ENCODE measurements around the gene FAHD2B. TPM values are rescaled to one million over a fixed set of nuclear protein-coding genes. Genes with fewer than 3 reads are reported as not detected.
"Not testable (repeated sequence)": the region's sequence is repeated elsewhere in the genome, so short reads cannot be mapped to it uniquely, and the experiment has no call there.

Gene FAHD2B
- total RNA-seq, 5 donors from 2014 or later (not counting 1 experiment from before 2014, with no cell fraction given): 12.9 to 23.8 (median 16.2) TPM

DNA sequence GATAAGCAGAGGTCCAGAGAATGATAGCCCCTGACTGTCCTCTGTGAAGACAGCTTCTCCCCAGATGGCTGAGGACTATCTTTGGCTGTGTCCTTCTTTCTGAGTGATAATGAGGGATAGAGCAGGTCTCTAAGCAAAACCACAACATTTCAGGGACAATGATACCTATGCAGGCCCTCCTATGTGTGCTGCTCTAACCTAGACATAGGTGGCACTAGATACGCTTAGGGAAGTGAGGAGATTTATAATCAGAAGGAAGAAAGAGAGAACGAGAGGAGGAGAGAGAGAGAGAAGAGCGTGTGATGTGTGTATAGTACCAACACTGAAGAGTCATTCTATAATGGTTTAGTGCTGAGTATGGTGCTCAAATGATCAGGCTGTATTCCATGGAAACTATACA is 38.5 kb downstream of the FAHD2B start:
- H3K4me1 Mint-ChIP-seq; H3K36me3 Mint-ChIP-seq; H3K4me1 ChIP-seq (ENCODE audit: control insufficient read depth in 1 of 2, extremely low read depth in 1 of 2, insufficient read depth in 2 of 2, low read length in 2 of 2); ATAC-seq (replicated peaks in 1 of 4); DNase-seq; POLR2A ChIA-PET; H3K27me3 Mint-ChIP-seq; H3K9me3 Mint-ChIP-seq; H3K4me3 Mint-ChIP-seq; H3K27ac Mint-ChIP-seq; CTCF ChIA-PET; H3K27ac ChIP-seq (ENCODE audit: low read length); H3K4me3 ChIP-seq (ENCODE audit: control insufficient read depth in 1 of 2, extremely low read depth in 1 of 2, low read length in 1 of 2); H3K9me3 ChIP-seq; H3K36me3 ChIP-seq (ENCODE audit: control insufficient read depth in 2 of 2, extremely low read depth in 1 of 2, insufficient read depth in 1 of 2, low read length in 1 of 2); H3K27me3 ChIP-seq (replicated peaks in 1 of 2; ENCODE audit: control insufficient read depth in 2 of 2, extremely low read depth in 1 of 2, insufficient read depth in 2 of 2, low read length in 1 of 2): not testable (repeated sequence)
- 86% methylated on average over 1 of the region's 3 CpGs for WGBS (ENCODE audit: insufficient coverage)

DNA sequence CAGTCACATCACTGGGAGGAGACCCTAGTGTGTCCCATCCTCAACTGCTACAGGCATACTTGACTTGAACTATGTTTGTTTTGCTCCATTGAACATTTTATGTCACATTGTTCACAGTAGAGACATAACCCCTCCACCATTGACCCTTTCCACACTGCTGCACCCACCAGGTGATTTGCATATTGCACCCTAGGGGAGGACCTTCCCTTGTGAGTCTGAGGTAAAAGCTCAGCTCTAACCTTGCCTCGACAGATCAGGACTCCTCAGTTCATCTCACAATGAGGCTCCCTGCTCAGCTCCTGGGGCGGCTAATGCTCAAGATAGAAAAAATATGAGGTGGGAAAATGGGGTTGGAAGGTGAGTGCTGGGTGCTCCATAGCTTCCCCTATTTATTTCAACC is 44.6 kb downstream of the FAHD2B start:
- POLR2A ChIA-PET; CTCF ChIA-PET; H3K4me1 ChIP-seq (ENCODE audit: control insufficient read depth in 1 of 2, extremely low read depth in 1 of 2, insufficient read depth in 2 of 2, low read length in 2 of 2); ATAC-seq (replicated peaks in 1 of 4); H3K4me3 Mint-ChIP-seq; H3K4me1 Mint-ChIP-seq; DNase-seq; H3K9me3 Mint-ChIP-seq; H3K27ac ChIP-seq (ENCODE audit: low read length); H3K36me3 ChIP-seq (ENCODE audit: control insufficient read depth in 2 of 2, extremely low read depth in 1 of 2, insufficient read depth in 1 of 2, low read length in 1 of 2); H3K36me3 Mint-ChIP-seq; H3K27ac Mint-ChIP-seq; H3K27me3 Mint-ChIP-seq; H3K27me3 ChIP-seq (replicated peaks in 1 of 2; ENCODE audit: control insufficient read depth in 2 of 2, extremely low read depth in 1 of 2, insufficient read depth in 2 of 2, low read length in 1 of 2); H3K9me3 ChIP-seq; H3K4me3 ChIP-seq (ENCODE audit: control insufficient read depth in 1 of 2, extremely low read depth in 1 of 2, low read length in 1 of 2): not testable (repeated sequence)
- WGBS (ENCODE audit: insufficient coverage): no CpG with 5 or more reads among the region's 2 CpGs

- H3K9me3 Mint-ChIP-seq; H3K27me3 ChIP-seq (replicated peaks in 1 of 2; ENCODE audit: control insufficient read depth in 2 of 2, extremely low read depth in 1 of 2, insufficient read depth in 2 of 2, low read length in 1 of 2); H3K9me3 ChIP-seq; H3K4me1 Mint-ChIP-seq; H3K36me3 ChIP-seq (ENCODE audit: control insufficient read depth in 2 of 2, extremely low read depth in 1 of 2, insufficient read depth in 1 of 2, low read length in 1 of 2); H3K4me3 Mint-ChIP-seq; H3K27ac ChIP-seq (ENCODE audit: low read length); H3K36me3 Mint-ChIP-seq; H3K4me1 ChIP-seq (ENCODE audit: control insufficient read depth in 1 of 2, extremely low read depth in 1 of 2, insufficient read depth in 2 of 2, low read length in 2 of 2); H3K4me3 ChIP-seq (ENCODE audit: control insufficient read depth in 1 of 2, extremely low read depth in 1 of 2, low read length in 1 of 2); H3K27ac Mint-ChIP-seq; H3K27me3 Mint-ChIP-seq; POLR2A ChIA-PET; CTCF ChIA-PET; DNase-seq: not testable (repeated sequence)
- ATAC-seq (replicated peaks in 1 of 4): peak in 1 of 4 experiments; percentile 51
- WGBS (ENCODE audit: insufficient coverage): 60% methylated on average over 2 of the region's 7 CpGs
Measured at GRCh38 chr2:97048448-97048847, 46.2 kb downstream of the FAHD2B start.

- H3K27me3 Mint-ChIP-seq; H3K27ac Mint-ChIP-seq; CTCF ChIA-PET; H3K4me3 ChIP-seq (ENCODE audit: control insufficient read depth in 1 of 2, extremely low read depth in 1 of 2, low read length in 1 of 2); H3K9me3 ChIP-seq; H3K36me3 Mint-ChIP-seq; H3K4me3 Mint-ChIP-seq; H3K36me3 ChIP-seq (ENCODE audit: control insufficient read depth in 2 of 2, extremely low read depth in 1 of 2, insufficient read depth in 1 of 2, low read length in 1 of 2); POLR2A ChIA-PET; ATAC-seq (replicated peaks in 1 of 4); H3K27me3 ChIP-seq (replicated peaks in 1 of 2; ENCODE audit: control insufficient read depth in 2 of 2, extremely low read depth in 1 of 2, insufficient read depth in 2 of 2, low read length in 1 of 2); DNase-seq; H3K9me3 Mint-ChIP-seq; H3K4me1 ChIP-seq (ENCODE audit: control insufficient read depth in 1 of 2, extremely low read depth in 1 of 2, insufficient read depth in 2 of 2, low read length in 2 of 2); H3K27ac ChIP-seq (ENCODE audit: low read length); H3K4me1 Mint-ChIP-seq: not testable (repeated sequence)
- WGBS (ENCODE audit: insufficient coverage): no CpG with 5 or more reads among the region's 3 CpGs
Measured at GRCh38 chr2:97046676-97047075, 48.0 kb downstream of the FAHD2B start.

DNA sequence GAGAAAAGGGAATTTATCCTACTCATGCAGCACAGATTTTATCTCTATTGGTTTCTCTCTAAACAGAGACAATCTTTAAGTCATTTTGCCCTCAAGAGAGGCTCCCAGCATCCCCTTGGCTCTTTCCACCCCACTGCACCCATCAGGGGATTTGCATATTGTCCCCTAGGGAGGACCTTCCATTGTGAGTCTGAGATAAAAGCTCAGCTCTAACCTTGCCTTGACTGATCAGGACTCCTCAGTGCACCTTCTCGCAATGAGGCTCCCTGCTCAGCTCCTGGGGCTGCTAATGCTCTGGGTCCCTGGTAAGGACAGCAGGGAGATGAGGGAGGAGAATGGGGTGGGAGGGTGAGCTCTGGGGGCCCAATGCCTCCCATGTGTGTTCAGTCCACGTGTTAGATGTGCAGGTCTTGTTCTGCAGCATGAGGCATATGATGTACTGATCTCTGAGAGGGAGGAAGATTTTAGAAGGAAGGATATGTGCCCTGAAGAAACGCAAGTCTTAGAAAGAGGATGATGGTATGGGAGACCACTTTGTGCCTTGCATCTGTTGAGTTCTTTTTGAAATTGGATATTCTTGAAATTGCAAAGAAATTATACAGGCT is 48.7 kb downstream of the FAHD2B start:
- POLR2A ChIA-PET; ATAC-seq (replicated peaks in 1 of 4); H3K27me3 ChIP-seq (replicated peaks in 1 of 2; ENCODE audit: control insufficient read depth in 2 of 2, extremely low read depth in 1 of 2, insufficient read depth in 2 of 2, low read length in 1 of 2); H3K36me3 Mint-ChIP-seq; H3K4me1 ChIP-seq (ENCODE audit: control insufficient read depth in 1 of 2, extremely low read depth in 1 of 2, insufficient read depth in 2 of 2, low read length in 2 of 2); H3K36me3 ChIP-seq (ENCODE audit: control insufficient read depth in 2 of 2, extremely low read depth in 1 of 2, insufficient read depth in 1 of 2, low read length in 1 of 2); H3K27ac Mint-ChIP-seq; DNase-seq; H3K4me3 ChIP-seq (ENCODE audit: control insufficient read depth in 1 of 2, extremely low read depth in 1 of 2, low read length in 1 of 2); H3K9me3 Mint-ChIP-seq; H3K27ac ChIP-seq (ENCODE audit: low read length); H3K27me3 Mint-ChIP-seq; H3K4me3 Mint-ChIP-seq; H3K4me1 Mint-ChIP-seq; H3K9me3 ChIP-seq; CTCF ChIA-PET: not testable (repeated sequence)
- 47% methylated on average over 2 of the region's 3 CpGs for WGBS (ENCODE audit: insufficient coverage)

Other genes with a start within 250 kb of the FAHD2B start
- gene ANKRD39, start 236.9 kb downstream of the FAHD2B start, total RNA-seq: 10 to 100 TPM; 16.9 to 25.0 (median 19.2) TPM
- gene SEMA4C, start 224.8 kb downstream of the FAHD2B start, total RNA-seq: 10 to 100 TPM; 36.3 to 89.0 (median 72.3) TPM
- 1 to 10 TPM in 4 of 5 donors, under 1 TPM in 1; 0.86 to 1.7 (median 1.2) TPM for gene FAM178B, start 108.3 kb downstream of the FAHD2B start, total RNA-seq
- gene ANKRD36, start 18.3 kb upstream of the FAHD2B start, total RNA-seq: 10 to 100 TPM; 50.5 to 83.6 (median 57.1) TPM

Data from T-cell (primary cell).